ENCODE measurements around the gene PCDH9. TPM values are rescaled to one million over a fixed set of nuclear protein-coding genes. Genes with fewer than 3 reads are reported as not detected.
A peak's percentile ranks its signal among the peaks of the same experiment; 100 is the strongest.

Gene PCDH9
- total and polyA plus RNA-seq, 10 of the 15 experiments (the other 5 are each of a cell fraction or from before 2014, with no cell fraction given), result 0.02 to 2.3 (median 0.05) TPM; not detected in 1

- FAIRE-seq, result no peak
- SMC1A ChIA-PET (ENCODE audit: uncharacterized antibody, unreplicated experiment), result interaction anchor here (0.9 to 2.4 kb wide), 4 partner anchors 71 to 548 kb away, joined by 3 to 15 read pairs (median 4); no protein-coding TSS in a partner anchor
- DNase-seq (ENCODE audit: low read depth, low spot score), result no peak
- peak; percentile 44; the same call in 1 of the 3 replicates for ATAC-seq
- no peaks in the 10 kb centered on the region for H4K20me1 ChIP-seq (ENCODE audit: control insufficient read depth, insufficient read depth)
- POLR2A ChIA-PET, result no interaction called here
- in situ Hi-C loops (cut with MboI), result no loop called here
- H3K4me2 ChIP-seq (ENCODE audit: control insufficient read depth, insufficient read depth), result no peak overlapping the region
- TF ChIP-seq RUNX3 (IDR thresholded peaks at IDR 0.05; ENCODE audit: low read length) (no peak), MLLT1 (IDR thresholded peaks at IDR 0.05) (no peak), ZNF24 (IDR thresholded peaks at IDR 0.05) (no peak), SMC3 (IDR thresholded peaks at IDR 0.05; ENCODE audit: borderline replicate concordance, low read length) (0 out of 2 replicates have a peak, but pooled peaks have one; percentile 6)
- TF ChIP-seq, protein P1, sequence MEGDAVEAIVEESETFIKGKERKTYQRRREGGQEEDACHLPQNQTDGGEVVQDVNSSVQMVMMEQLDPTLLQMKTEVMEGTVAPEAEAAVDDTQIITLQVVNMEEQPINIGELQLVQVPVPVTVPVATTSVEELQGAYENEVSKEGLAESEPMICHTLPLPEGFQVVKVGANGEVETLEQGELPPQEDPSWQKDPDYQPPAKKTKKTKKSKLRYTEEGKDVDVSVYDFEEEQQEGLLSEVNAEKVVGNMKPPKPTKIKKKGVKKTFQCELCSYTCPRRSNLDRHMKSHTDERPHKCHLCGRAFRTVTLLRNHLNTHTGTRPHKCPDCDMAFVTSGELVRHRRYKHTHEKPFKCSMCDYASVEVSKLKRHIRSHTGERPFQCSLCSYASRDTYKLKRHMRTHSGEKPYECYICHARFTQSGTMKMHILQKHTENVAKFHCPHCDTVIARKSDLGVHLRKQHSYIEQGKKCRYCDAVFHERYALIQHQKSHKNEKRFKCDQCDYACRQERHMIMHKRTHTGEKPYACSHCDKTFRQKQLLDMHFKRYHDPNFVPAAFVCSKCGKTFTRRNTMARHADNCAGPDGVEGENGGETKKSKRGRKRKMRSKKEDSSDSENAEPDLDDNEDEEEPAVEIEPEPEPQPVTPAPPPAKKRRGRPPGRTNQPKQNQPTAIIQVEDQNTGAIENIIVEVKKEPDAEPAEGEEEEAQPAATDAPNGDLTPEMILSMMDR (IDR thresholded peaks at IDR 0.05 in 2 of 3, conservative IDR thresholded peaks at IDR 0.05 in 1 of 3; ENCODE audit: control insufficient read depth in 2 of 3, extremely low read depth in 1 of 3, insufficient read depth in 1 of 3, low read depth in 3 of 3, low read length in 3 of 3), result peak in 1 of 3 experiments; percentile 38; a peak in 2 of 6 replicates
- intact Hi-C loops (cut with micrococcal nuclease; ENCODE audit: unreplicated experiment), result no loop called here
- H3K27me3 ChIP-seq (replicated peaks in 1 of 2; ENCODE audit: control insufficient read depth in 2 of 2, insufficient read depth in 2 of 2, low read length in 1 of 2), result no peaks in the 10 kb centered on the region
- H3K9ac ChIP-seq (ENCODE audit: control insufficient read depth, insufficient read depth, low read length), result no peak overlapping the region
- H3K79me2 ChIP-seq (ENCODE audit: control insufficient read depth, insufficient read depth, low read length), result no peaks in the 10 kb centered on the region
- 47% methylated on average over 4 of the region's 4 CpGs for WGBS (ENCODE audit: insufficient coverage, insufficient replicate concordance, low lambda C conversion rate, missing lambda C conversion rate)
- H3K36me3 ChIP-seq (ENCODE audit: control insufficient read depth in 2 of 2, insufficient read depth in 2 of 2, low read length in 1 of 2), result no peaks in the 10 kb centered on the region
- no peak overlapping the region for H3K27ac ChIP-seq (ENCODE audit: control insufficient read depth, insufficient read depth)
- RAD21 ChIA-PET (ENCODE audit: unreplicated experiment), result interaction anchor here (1.0 to 2.0 kb wide), 4 partner anchors 70 to 549 kb away, joined by 5 to 9 read pairs (median 7); no protein-coding TSS in a partner anchor
- no peaks in the 10 kb centered on the region for H3K4me1 ChIP-seq (ENCODE audit: control insufficient read depth, insufficient read depth, low read length)
- no peaks in the 10 kb centered on the region; the same call in 2 of the 3 replicates for H3K9me3 ChIP-seq (replicated peaks; ENCODE audit: control insufficient read depth, insufficient read depth, low read length)
- H2AFZ ChIP-seq (ENCODE audit: control insufficient read depth, low read depth, low read length), result no peak overlapping the region
- H3K4me3 ChIP-seq, result no peak overlapping the region
- BruUV-seq (replicated peaks), result no TSS peak
- CTCF ChIA-PET, result interaction anchor here (0.7 to 1.3 kb wide), 11 partner anchors 8 to 1033 kb away, joined by 3 to 10 read pairs (median 3); no protein-coding TSS in a partner anchor
Observed at GRCh38 chr13:66689037-66689619, 541.0 kb downstream of the PCDH9 start.
